Stimulated activated CD8-positive, alpha-beta memory T cell treated with anti-CD3 and anti-CD28 coated beads, Interleukin-12 subunit alpha, Interleukin-12 subunit beta, amount 100 ng/mL, for 24 hours (primary cell): ENCODE results near the gene SMOC2.
"Not testable (repeated sequence)": the region's sequence is repeated elsewhere in the genome, so short reads cannot be mapped to it uniquely, and the experiment has no call there.

Experiments
- DNase-seq: peaks from one replicate; pipeline ENCODE4 v3.0.0-alpha.2; 2020; ENCODE audit errors: extremely low read depth

SMOC2 gene

DNA sequence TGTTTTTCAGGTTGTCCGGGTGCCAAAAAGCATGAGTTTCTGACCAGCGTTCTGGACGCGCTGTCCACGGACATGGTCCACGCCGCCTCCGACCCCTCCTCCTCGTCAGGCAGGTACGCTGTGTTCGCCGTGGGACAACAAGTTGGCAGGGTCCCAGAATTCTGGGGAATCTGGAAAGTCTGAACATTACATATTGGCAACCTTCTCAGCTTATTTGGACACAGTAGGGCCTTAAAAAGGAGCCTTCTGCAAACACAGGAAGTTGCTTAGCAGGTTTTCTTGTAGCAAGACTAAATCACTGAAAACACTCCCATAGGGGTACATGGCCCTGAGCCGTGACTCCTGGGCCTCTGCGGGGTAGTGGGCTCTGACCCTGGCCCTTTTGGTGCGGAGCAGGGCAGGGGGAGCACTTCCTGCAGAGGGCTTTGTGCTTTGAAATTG lies 209.7 kb downstream of the SMOC2 start:
- no peak for DNase-seq

DNA sequence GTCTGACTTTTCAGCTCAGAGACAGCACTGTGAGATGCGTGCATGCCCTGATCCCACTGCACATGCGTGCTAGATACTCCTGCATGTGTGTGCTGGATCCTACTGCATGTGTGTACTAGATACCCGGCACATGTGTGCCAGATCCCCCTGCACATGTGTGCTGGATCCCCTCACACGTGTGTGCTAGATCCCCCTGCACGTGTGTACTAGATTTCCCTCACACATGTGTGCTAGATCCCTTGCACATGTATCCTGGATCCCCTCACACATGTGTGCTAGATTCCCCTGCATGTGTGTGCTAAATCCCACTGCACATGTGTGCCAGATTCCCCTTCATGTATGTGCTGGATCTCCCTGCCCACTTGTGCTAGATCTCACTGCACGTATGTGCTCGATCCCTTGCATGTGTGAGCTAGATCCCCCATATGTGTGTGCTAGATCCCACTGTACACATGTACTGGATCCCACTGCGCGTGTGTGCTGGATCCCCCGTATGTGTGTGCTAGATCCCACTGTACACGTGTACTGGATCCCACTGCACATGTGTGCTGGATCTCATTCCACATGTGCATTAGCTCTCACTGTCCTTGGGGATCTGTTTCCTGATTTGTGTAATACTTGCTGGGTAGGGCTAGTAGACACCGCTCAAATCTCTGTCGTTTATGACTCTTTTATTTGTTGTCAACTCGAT lies 214.6 kb downstream of the SMOC2 start:
- no peak for DNase-seq

DNA sequence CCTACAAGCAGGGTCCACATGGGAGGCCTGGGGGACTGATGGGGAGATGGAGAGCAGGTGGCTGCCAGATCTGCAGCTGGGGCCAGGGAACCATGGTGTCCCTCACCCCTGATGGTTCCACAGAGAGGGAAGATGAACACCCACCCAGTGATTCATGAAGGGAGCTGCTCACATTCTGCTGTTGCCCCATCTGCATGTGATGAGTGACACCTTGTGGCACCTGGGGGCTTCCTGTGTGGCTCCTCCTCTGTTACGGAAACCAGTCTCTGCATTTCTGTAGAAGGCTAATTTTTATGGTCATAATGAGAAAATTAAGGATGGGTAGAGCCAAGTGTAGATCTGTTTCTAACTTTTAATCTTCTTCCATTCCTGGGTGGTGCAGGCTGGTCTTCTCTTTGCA lies 217.1 kb downstream of the SMOC2 start:
- DNase-seq, result no peak

DNA sequence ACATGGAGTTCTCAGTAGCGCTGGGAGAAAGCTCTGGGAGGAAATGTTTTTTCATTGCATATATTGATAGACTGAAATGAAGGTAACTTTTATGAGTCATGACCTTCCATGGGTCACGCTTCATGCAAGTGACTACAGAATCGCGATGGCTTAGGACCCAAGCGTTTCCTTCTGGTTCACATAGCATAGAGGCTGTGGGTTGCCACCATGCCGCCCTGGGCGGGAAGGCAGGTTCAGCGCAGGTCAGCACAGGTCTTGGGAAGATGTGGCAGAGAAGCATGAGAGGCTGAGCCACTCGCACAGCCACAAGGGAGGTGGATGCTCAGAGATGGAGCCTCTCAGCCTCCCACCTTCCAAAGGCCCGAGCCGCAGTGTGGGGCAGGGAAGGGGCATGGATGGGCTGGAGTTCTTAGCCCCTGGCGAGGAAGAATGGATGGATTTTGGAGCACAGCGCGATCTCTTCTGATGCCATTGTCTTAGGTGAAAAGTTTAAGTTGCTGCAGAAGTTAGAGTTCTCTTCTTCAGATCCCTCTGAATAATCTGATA lies 219.5 kb downstream of the SMOC2 start:
- DNase-seq, result no peak

DNA sequence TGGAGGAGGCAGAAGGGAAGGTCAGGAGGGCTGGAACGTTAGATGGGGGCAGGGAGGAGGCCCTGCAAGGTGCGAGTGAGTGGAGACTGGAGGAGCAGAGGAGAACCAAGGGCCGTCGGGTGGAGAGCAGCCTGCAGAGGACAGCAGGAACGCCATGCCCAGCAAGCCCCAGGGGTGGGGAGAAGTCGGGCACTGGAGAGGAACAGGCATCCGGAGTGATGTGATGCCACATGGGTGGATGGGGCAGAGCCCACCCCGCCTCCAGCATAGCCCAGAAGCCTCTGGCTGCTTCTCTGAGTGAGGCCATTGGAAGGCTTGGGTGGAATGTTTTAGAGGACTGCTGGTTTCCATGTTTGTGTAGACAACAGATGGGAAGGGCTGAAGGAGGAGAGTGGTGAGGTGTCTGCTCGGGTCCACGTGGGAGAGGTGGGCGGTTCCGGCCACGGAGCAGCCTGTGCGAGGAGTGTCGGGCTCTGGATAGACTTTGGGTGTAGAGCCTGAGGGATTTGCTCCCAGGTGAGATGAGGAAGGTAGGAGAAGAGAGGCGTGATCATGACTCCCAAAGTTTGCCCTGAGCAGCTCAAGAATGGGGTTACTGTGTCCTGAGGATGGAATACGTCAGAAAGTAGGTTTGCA lies 221.4 kb downstream of the SMOC2 start:
- no peak for DNase-seq

DNA sequence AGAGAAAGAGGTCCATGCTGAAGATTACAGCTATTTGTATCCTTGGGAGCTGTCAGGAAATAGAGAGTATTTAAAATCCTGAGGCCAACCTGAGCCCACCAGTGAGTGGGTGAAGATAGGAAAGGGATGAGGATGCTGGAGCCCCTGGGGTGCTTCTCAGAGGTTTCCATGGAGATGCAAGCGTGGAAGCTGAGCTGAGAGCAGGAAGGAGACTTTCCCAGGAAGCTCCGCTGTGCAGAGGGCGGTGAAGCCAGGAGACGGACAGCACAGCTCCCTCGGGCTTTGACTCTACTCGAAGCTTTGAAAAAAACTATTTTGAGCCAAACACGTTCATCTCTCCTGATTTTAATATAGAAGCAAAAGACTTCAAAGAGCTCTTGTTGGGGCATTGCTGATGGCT lies 222.1 kb downstream of the SMOC2 start:
- no peak for DNase-seq

DNA sequence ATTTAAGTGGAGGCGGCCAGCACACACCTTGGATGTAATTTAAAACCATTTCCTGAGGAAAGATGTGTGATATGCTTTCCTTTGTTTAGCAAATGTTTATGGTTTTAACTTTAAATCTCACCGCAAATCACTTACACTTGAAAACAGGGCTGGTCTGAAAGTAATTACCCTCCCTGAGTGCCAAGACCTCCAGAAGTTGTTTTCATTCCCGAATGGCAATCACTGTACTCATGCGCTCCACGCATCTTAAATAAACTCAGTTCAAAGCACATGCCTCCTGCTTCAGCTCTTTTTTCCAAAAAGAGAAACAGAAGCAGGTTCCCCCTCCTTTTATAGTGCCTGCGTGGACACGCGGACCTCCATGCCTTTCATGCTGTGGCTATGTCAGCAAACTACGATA lies 224.0 kb downstream of the SMOC2 start:
- DNase-seq, result no peak

DNA sequence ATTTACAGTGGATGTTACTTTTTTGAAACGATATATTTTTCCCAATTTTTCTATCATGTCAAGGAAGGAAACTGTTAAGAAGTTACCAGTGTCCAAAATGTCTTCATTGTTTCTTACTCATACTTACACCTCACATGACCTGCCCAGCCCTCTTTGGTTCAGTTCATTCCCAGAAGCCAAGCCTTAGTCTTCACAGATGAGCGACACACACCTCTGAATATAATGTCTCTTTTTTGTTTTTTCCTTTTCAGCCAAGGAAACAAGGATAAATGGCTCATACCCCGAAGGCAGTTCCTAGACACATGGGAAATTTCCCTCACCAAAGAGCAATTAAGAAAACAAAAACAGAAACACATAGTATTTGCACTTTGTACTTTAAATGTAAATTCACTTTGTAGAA lies 225.2 kb downstream of the SMOC2 start:
- DNase-seq, result no peak

DNA sequence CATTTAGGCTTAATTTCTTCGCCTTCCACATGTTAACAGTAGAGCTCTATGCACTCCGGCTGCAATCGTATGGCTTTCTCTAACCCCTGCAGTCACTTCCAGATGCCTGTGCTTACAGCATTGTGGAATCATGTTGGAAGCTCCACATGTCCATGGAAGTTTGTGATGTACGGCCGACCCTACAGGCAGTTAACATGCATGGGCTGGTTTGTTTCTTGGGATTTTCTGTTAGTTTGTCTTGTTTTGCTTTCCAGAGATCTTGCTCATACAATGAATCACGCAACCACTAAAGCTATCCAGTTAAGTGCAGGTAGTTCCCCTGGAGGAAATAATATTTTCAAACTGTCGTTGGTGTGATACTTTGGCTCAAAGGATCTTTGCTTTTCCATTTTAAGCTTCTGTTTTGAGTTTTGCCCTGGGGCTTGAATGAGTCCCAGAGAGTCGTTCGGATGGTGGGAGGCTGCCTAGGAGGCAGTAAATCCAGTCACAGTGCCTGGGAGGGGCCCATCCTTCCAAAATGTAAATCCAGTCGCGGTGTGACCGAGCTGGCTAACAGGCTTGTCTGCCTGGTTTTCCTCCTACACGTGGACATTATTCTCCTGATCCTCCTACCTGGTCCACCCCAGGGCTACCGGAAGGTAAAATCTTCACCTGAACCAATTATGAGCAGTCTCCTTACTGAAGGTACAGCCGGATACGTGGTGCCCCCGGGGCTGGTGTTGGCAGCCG lies 225.9 kb downstream of the SMOC2 start:
- no peak for DNase-seq

DNA sequence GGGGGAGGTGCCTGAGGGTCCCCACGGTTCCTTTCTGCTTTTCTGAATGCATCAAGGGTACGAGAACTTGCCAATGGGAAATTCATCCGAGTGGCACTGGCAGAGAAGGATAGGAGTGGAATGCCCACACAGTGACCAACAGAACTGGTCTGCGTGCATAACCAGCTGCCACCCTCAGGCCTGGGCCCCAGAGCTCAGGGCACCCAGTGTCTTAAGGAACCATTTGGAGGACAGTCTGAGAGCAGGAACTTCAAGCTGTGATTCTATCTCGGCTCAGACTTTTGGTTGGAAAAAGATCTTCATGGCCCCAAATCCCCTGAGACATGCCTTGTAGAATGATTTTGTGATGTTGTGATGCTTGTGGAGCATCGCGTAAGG lies 226.4 kb downstream of the SMOC2 start:
- no peak for DNase-seq

DNA sequence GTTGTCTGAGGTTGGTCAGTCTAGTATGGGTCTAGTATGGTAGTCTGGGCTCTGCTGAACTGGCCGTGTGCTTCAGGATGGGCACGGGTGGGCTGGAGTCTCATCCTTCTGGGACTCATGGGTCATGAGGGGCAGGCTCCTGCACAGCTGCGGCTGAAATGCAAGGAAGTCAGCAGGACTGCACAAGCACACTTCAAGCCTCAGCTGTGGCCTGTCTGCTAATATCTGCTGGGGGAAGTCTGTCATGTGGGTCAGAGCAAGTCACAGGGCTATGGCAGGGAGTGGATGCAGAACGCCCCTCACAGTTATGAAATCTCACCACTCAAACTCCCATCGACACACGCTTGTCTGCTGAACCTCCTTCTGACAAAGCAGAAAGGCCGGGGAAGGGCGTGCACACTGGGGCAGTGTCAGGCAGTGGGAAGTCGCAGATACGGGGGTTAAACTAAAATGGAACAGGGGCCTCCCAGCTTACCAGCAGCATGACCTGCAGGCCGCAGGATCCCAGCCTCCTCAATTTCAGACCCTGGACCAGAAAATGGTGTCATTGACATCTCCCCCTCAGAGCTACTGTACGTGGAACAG lies 229.5 kb downstream of the SMOC2 start:
- DNase-seq, result no peak

DNA sequence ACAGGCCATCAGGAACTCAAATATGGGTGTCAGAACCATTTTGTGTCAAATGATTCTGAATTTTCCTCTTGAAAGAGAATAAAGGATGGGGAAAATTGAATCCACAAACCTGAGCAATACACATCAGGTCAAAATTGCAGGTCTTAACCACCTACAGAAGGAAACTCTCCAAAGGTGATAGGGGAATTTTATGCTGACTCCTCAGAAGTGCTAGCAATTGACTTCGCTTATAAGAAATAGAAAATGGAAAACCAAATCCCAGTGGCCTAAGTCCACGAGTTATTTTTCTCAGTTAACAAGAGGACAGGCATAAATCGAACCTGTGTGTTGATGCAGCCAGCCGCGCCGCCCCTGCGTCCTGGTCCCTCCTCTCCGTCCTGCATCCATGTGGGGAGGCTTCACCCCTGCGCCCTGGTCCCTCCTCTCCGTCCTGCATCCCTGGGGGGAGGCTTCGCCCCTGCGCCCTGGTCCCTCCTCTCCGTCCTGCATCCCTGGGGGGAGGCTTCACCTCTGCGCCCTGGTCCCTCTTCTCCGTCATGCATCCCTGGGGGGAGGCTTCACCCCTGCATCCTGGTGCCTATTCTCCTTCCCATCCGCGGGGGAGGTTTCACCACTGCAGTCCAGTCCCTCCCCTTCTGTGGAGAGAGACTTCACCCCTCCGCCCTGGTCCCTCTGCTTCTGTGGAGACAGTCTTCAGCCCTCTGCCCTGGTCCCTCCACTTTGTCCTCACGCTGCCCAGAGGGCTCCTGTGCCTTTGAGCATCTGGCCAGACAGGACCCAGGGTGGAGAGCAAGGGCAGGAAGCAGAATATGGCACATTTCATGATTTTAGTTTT lies 230.3 kb downstream of the SMOC2 start:
- no peak for DNase-seq

DNA sequence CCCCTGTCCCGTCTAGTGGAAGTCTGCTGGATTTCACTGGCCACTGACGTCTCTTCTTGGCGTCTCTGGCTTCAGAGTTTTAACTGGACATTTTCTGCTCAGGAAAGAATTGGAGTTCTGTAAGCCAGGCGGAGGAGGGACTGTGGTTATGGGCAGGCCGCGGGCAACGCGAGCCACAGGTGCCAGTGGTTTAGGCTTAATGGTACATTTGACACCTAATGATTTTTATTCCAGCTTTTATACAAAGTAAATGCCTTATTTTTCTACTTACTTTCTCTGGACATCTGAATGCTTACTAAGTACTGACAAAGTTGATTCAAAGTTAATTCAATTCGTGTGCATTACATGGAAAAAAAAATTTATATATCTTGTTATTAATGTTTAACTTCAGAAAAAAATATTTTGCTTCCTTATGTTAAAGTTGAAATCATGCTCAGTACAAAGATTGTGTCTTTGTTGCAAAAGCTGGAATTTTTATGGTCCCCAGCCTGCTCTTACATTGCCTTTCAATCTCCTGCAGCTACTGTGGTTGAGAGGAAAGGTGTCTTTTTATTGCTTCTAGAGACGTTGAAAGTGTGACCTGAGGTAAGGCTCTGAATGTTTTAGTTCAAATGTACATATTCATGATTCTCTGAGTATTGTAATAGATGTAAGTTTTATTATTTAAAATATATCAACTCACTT lies 231.0 kb downstream of the SMOC2 start:
- DNase-seq, result no peak

DNA sequence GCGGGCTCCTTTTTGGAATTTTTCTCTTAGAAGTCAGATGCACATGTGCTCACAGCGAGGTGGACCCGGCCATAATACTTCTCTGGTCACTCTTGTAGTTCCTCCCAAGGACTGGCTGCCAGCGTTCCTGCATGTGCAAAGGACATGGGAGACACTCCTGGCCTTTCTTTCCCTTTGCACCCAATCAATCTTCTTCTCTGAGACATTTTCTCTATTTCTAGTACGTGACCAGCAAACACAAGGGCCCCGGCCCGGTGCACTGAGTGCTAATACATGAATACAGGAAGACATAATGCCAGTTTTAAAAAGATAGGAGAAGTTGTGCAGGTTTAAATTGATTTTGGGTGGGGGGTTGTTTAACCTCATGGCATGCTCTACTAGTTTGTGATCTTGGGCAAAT lies 233.6 kb downstream of the SMOC2 start:
- DNase-seq, result no peak

DNA sequence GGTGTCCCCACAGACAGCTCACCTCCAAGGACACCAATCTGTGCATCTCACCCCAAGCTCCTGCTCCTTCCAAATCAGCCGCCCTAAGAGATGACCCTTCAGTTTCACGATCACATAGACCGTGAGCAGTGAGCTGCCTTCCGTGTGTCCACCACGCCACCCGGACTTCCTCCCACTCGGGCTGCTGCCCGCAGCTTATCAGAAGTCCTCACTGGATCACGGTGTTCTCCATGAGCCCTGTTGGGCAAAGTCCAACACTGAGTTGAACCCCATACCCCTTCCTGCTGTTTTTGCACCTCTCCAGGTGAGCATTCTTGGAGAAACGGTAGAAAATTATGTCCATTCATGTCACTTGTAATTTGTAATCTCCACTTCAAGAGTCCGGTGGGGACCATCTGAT lies 234.4 kb downstream of the SMOC2 start:
- DNase-seq, result no peak

DNA sequence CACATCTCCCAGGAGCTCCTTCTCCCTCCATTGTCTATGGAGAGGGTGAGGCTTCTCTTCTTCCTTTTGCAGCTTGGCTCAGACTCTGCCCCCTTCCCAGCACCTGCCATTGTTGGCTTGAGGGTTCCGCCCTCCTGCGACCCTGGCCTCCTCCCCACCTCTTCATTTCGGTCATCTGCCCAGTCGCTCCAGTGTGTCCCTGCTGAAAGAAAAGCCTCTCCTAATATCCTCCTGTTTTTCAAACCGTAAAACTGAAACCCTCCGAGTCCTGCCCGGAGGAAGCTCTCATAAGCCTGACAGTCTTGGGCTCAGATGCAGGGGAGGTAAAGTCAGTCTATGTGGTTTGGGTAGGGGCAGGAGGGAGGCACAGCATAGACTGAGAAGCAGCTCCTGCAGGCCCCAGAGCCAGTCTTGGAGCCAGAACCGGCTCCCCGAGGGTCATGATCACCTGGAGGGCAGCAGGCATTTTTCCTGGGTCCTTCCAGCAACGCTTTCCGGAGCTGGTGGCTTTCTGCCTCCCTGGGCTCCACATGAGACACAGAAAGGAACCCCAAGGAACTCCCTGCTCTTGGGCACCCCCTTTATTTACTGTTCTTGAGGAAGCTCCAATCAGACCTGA lies 235.1 kb downstream of the SMOC2 start:
- no peak for DNase-seq

DNA sequence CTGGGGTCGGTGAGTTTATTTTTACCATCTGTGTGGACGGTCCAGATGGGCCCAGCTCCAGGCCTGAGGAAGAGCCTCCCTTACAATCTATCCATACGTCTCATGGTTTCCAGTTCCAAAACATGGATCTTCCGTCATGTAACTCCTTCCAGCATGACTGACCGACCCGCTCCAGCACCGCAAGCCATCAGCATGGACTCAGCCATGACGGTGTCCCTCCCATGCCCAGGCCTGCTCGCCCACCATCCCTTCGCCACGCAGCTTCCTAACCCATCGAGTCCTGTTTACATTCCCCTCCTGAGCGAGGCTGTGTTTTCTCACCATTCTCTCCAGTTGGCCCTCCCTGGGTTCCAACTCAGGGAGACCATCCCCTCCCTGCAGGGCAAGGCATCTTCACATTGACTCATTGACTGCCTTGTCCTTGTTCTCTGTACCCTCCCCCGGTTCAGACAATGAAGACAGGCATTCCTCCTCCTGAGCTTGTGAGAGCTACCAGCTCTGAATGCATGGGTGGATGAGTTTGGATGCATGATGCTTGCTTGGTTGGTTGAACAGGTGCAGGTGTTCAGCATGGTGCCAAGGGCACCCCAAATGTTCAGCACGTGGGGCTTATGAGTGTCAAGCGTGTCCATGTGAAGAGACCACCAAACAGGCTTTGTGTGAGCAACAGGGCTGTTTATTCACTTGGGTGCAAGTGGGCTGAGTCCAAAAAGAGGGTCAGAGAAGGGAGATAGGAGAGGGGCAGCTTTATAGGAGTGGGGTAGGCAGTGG lies 235.8 kb downstream of the SMOC2 start:
- DNase-seq, result no peak

DNA sequence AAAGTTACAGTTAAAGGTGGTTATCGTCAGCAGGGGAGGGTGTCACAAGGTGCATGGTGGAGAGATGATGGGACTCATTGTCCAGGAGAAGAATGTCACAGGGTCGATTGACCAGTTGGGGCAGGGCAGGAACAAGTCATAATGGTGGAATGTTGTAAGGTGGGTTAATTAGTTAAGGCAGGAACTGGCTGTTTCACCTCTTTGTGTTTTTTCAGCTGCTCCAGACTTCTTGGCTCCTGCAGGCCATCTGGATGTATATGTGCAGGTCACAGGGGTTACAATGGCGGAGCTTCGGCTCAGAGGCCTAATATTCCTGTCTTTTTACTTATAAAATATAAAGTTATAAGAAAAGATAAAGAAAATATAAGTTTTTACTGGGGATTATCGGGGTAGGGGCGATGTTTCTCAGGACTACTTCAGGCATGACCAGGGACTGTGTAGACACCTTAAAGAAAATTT lies 236.4 kb downstream of the SMOC2 start:
- DNase-seq, result not testable (repeated sequence)

DNA sequence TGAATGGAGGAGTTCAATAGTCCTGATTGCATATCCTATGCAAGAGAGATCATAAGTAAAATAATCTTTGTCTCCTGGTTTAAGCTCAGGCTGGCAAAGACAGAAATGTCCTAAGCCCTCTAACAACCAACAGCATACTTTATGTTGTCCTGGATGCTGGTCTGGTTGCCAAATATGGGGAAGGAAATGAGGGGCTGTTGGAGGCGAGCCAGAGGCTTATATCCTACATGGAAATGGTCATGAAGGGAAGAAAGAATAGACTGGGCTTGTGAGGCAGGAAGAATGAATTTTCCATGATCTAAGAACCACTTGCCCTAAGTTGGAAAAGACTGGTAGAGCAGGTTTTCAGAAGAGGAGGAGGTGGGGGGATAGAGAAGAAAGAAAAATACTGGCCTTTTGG lies 237.1 kb downstream of the SMOC2 start:
- no peak for DNase-seq

DNA sequence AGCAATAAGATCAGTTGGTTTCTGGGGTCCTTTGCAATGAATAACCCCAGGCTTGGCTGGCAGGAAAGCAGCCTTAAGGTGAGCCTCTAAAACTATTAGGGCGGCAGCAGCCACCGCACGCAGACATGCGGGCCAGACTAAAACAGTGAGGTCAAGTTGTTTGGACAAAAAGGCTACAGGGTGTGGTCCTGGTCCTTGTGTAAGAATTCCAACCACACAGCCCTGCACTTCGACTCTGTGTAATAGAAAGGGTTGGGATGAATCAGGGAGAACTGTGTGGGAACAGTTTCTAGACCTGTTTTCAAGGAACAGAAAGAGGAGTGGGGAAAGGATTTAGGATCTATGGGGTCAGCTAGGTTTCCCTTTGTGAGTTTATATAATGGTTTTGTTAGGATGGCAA lies 237.6 kb downstream of the SMOC2 start:
- DNase-seq, result no peak
